ENCODE data around the gene MORC1. TPM values are rescaled to one million over a fixed set of nuclear protein-coding genes. Genes with fewer than 3 reads are reported as not detected.
"Not testable (repeated sequence)": the region's sequence is repeated elsewhere in the genome, so short reads cannot be mapped to it uniquely, and the experiment has no call there.

MORC1 gene
- total RNA-seq, 1 donor from 2014 or later: not detected

- no peak within 1 kb of the TSS for H3K27ac Mint-ChIP-seq (ENCODE audit: unreplicated experiment)
- no peaks in the 10 kb centered on the region for H3K4me1 Mint-ChIP-seq (ENCODE audit: low read depth)
- peaks cover 7% of the 10 kb centered on the region for H3K27me3 Mint-ChIP-seq (ENCODE audit: low read depth)
- no peak within 1 kb of the TSS for H3K4me3 Mint-ChIP-seq (ENCODE audit: unreplicated experiment)
- H3K9me3 Mint-ChIP-seq (ENCODE audit: low read depth): no peaks in the 10 kb centered on the region
- no peaks in the 10 kb centered on the region for H3K36me3 Mint-ChIP-seq (ENCODE audit: low read depth)
- TF ChIP-seq, protein P1, sequence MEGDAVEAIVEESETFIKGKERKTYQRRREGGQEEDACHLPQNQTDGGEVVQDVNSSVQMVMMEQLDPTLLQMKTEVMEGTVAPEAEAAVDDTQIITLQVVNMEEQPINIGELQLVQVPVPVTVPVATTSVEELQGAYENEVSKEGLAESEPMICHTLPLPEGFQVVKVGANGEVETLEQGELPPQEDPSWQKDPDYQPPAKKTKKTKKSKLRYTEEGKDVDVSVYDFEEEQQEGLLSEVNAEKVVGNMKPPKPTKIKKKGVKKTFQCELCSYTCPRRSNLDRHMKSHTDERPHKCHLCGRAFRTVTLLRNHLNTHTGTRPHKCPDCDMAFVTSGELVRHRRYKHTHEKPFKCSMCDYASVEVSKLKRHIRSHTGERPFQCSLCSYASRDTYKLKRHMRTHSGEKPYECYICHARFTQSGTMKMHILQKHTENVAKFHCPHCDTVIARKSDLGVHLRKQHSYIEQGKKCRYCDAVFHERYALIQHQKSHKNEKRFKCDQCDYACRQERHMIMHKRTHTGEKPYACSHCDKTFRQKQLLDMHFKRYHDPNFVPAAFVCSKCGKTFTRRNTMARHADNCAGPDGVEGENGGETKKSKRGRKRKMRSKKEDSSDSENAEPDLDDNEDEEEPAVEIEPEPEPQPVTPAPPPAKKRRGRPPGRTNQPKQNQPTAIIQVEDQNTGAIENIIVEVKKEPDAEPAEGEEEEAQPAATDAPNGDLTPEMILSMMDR (IDR thresholded peaks at IDR 0.05): no peak
- DNase-seq (ENCODE audit: low spot score): no peak
Measured at GRCh38 chr3:109136523-109136922, 18.6 kb upstream of the MORC1 start, which contains the start of gene C3orf85. TSS of gene C3orf85 (plus strand) at chr3:109136719. CDS start at chr3:109136848, 129 bp downstream.

DNA sequence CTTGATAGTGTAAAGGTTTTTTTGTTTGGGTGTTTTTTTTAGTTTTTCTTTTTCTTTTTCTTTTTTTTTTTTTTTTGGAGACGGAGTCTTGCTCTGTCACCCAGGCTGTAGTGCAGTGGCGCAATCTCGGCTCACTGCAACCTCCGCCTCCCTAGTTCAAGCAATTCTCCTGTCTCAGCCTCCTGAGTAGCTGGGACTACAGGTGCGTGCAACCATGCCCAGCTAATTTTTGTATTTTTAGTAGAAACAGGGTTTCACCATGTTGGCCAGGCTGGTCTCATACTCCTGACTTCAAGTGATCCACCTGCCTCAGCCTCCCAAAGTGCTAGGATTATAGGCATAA, 15.5 kb upstream of the MORC1 start:
- not testable (repeated sequence) for H3K36me3 Mint-ChIP-seq (ENCODE audit: low read depth); H3K4me3 Mint-ChIP-seq (ENCODE audit: unreplicated experiment); H3K27ac Mint-ChIP-seq (ENCODE audit: unreplicated experiment); DNase-seq (ENCODE audit: low spot score); H3K9me3 Mint-ChIP-seq (ENCODE audit: low read depth); H3K4me1 Mint-ChIP-seq (ENCODE audit: low read depth); H3K27me3 Mint-ChIP-seq (ENCODE audit: low read depth)

GRCh38 chr3:109132801-109133473, 15.0 kb upstream of the MORC1 start:
- H3K27me3 Mint-ChIP-seq (ENCODE audit: low read depth): peaks cover 2% of the 10 kb centered on the region
- DNase-seq (ENCODE audit: low spot score): no peak
- no peaks in the 10 kb centered on the region for H3K36me3 Mint-ChIP-seq (ENCODE audit: low read depth)
- no peaks in the 10 kb centered on the region for H3K9me3 Mint-ChIP-seq (ENCODE audit: low read depth)
- H3K4me3 Mint-ChIP-seq (ENCODE audit: unreplicated experiment): no peak overlapping the region
- TF ChIP-seq, protein P1 (IDR thresholded peaks at IDR 0.05): no peak
- H3K4me1 Mint-ChIP-seq (ENCODE audit: low read depth): no peaks in the 10 kb centered on the region
- no peak overlapping the region for H3K27ac Mint-ChIP-seq (ENCODE audit: unreplicated experiment)

DNA sequence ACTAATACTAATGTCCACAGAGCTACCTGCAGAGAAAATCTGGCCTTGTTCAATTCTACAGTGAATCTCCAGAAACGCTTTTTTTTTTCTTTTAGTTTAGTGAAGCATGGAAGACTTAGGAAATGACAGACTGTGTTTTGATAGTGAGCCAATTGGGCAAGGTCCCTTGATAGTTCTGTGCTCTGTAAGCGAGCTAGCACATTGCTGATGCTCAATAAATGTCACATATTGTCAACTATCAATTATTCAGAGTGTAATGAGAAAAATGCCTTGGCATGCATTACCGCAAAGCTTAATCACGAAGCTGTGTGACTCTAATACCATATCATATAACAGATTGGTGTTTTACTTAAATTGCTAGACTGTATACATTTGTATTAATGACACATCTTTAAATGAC, 13.3 kb upstream of the MORC1 start:
- no peak overlapping the region for H3K4me3 Mint-ChIP-seq (ENCODE audit: unreplicated experiment)
- H3K4me1 Mint-ChIP-seq (ENCODE audit: low read depth): no peaks in the 10 kb centered on the region
- H3K36me3 Mint-ChIP-seq (ENCODE audit: low read depth): no peaks in the 10 kb centered on the region
- H3K27ac Mint-ChIP-seq (ENCODE audit: unreplicated experiment): no peak overlapping the region
- TF ChIP-seq, protein P1 (IDR thresholded peaks at IDR 0.05): no peak
- H3K9me3 Mint-ChIP-seq (ENCODE audit: low read depth): no peaks in the 10 kb centered on the region
- peaks cover 2% of the 10 kb centered on the region for H3K27me3 Mint-ChIP-seq (ENCODE audit: low read depth)
- DNase-seq (ENCODE audit: low spot score): no peak

- DNase-seq (ENCODE audit: low spot score): no peak
- no peaks in the 10 kb centered on the region for H3K36me3 Mint-ChIP-seq (ENCODE audit: low read depth)
- TF ChIP-seq, protein P1 (IDR thresholded peaks at IDR 0.05): no peak
- H3K4me1 Mint-ChIP-seq (ENCODE audit: low read depth): no peaks in the 10 kb centered on the region
- no peak overlapping the region for H3K27ac Mint-ChIP-seq (ENCODE audit: unreplicated experiment)
- H3K4me3 Mint-ChIP-seq (ENCODE audit: unreplicated experiment): no peak overlapping the region
- peaks cover 6% of the 10 kb centered on the region for H3K27me3 Mint-ChIP-seq (ENCODE audit: low read depth)
- no peaks in the 10 kb centered on the region for H3K9me3 Mint-ChIP-seq (ENCODE audit: low read depth)
Measured at GRCh38 chr3:109127553-109127952, 9.6 kb upstream of the MORC1 start.

DNA sequence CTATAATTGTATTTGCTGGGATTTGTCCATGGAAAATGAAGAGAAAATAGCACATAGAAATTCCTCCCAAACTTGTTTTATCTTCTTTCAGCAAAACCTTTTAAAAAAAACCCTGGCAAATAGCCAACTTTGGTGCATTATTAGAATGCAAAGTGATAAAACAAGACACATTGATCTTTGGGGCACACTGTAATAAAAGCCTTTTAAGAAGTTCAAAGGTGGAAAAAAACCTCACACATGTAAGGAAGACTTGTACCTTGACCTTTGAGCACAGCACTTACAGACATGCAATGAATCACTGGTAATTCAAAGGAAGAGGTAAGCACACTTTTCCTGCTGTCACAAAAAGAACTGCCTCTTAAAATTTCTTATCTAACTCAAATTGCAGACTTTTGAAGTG, 8.0 kb upstream of the MORC1 start:
- DNase-seq (ENCODE audit: low spot score): no peak
- no peaks in the 10 kb centered on the region for H3K36me3 Mint-ChIP-seq (ENCODE audit: low read depth)
- peaks cover 11% of the 10 kb centered on the region for H3K27me3 Mint-ChIP-seq (ENCODE audit: low read depth)
- H3K4me1 Mint-ChIP-seq (ENCODE audit: low read depth): no peaks in the 10 kb centered on the region
- no peak overlapping the region for H3K4me3 Mint-ChIP-seq (ENCODE audit: unreplicated experiment)
- no peak overlapping the region for H3K27ac Mint-ChIP-seq (ENCODE audit: unreplicated experiment)
- H3K9me3 Mint-ChIP-seq (ENCODE audit: low read depth): no peaks in the 10 kb centered on the region
- TF ChIP-seq, protein P1 (IDR thresholded peaks at IDR 0.05): no peak

Data from chondrocyte (in vitro differentiated cells).